ENCODE data around the gene CAMKMT.

Gene CAMKMT

DNA sequence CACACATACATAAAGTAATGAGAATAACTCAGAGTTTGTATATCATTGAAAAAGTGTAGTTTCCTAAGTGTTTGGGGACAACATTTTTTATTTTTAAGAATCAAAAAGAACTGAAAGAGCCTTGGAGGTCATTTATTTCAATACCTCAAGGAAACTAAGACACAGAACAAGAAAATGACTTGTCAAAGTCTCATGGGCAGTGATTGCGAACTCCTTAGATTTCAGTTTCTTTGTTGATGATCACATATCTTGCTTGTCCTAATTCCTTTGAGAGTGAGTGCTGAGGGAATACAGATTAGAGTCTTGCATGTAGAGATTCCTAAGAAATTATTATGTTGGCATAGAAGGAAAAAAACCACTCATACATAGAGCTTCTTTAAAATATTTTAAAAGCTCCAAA, 243.8 kb downstream of the CAMKMT start:
- DNase-seq, result no peak

DNA sequence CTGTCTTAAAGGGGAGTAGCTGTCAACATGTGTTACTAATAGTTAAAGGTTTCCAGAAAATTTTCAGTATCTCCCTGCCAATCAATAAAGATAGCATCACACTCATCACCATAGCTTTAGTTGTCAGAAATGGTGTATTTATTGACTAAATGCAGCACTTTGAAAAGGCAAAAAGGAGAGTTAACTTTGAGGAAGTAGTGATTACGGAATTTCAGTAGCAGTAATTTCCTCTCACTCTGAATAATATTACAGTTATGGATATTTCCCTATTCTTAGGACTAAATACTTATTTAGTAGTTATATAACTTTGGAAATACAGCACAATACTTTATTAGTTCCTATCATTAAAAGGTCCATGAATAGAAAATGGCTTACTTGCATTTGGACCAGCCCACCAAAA, 250.5 kb downstream of the CAMKMT start:
- no peak for DNase-seq

- DNase-seq, result no peak
Measured at GRCh38 chr2:44614940-44615339, 253.2 kb downstream of the CAMKMT start.

DNA sequence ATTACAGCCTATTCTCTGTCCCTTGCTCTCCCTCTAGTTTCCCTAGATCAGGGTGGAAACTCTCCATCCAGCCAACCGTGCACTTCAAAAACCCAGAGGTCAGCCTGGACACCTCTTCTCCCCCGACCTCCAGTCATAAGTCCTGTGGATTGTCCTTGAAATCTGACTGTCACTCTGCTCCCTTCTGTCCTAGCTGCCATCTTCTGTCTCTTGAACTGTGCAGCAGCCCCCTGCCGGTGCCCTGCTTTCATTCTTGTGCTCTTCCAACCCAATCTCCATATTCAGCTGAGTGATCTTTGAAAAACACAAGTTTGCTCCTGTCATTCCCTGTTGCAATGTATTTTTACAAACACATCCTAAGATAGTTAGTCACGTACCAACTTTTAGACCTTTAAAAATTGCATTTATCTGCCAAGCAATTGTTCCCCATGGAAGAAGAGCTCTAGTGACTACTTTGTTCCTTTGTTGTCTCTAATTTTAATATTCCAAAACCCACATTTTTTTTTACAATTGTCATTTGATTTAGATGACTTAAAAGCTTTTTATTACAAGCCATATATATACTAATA, 254.3 kb downstream of the CAMKMT start:
- no peak for DNase-seq

DNA sequence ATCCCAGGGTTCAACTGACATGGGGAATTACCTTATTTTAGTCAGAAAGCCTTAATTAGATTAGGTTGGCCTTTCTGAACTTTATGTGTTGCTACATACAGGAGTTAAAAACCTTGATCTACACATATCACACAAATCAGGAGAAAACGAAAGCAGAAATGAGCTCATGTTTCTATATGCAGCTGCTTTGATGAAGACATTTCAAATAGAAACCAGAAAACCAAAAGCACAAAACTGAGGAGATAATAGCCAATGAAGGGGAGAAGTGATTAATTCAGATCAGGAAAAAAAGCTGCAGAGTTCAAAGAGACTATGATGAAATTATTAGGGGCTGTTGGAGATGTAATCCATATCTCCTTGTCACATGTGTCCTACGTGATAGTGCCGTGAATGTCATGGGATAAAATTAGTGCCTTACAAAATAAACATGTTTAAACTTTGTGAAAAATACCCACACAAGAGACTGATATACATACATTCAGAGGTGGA, 255.0 kb downstream of the CAMKMT start:
- DNase-seq, result no peak

GRCh38 chr2:44618251-44619023, 256.7 kb downstream of the CAMKMT start:
- DNase-seq, result no peak

GRCh38 chr2:44620189-44620990, 258.6 kb downstream of the CAMKMT start:
- DNase-seq, result no peak

DNA sequence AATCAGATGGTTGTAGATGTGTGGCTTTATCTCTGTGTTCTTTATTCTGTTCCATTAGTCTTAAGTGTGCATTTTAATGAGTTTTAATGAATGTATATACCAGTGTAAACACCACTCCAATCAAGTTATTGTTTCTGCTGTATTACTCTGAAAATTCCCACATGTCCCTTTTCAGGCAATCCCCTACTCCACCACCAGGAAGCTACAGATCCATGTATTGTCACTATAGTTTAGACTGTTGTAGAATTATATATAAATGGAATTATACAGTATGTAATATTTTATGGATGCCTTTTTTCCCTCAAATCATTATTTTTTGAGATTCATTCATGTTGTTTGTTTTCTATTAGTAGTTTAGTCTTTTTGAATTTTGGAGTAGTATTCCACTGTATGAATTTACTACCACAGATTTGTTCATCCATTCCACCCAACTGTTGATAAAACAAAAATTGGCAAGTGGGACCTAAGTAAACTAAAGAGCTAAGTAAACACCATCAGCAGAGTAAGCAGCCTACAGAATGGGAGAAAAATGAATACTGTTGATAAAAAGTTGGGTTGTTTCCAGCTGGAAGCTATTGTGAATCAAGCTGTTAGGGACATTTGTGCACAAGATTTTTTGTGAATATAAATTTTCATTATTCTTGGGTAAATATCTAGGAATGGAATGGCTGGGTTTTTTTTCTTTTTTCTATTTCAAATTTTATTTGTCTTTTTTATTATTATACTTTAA, 262.0 kb downstream of the CAMKMT start:
- DNase-seq, result no peak

- no peak for DNase-seq
Measured at GRCh38 chr2:44628297-44628696, 266.6 kb downstream of the CAMKMT start.

DNA sequence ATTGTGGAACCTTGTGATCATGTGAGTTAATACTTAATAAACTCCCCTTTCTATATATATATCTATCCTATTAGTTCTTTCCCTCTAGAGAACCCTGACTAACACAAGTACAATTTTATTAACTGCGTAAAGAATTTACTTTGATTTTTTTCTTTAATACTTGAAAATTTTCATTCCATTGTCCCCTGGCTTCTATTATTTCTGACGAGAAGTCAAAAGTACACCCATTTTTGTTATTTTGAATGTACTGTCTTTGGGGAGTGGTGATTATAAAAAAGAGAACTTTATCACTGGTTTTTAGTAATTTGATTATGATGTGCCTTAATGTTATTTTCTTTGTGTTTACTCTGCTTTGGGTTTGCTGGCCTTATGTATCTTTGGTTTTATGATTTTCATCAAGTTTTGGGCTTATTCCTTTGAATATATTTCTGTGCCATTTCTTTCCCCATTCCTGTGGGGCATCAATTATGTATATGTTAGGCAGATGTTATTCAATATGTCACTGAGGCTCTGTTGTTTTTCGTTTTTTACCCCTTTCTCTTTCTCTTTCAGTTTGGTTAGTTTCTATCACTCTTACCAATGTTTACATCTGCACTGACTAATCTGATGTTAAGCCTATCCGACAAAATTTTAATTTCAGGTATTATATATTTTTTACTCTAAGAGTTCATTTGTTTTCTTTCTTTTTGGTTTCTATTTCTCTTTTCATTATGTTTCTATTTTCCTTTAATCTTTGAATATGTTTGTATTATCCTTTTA, 271.4 kb downstream of the CAMKMT start:
- no peak for DNase-seq

GRCh38 chr2:44635725-44636124, 274.0 kb downstream of the CAMKMT start:
- DNase-seq, result no peak

DNA sequence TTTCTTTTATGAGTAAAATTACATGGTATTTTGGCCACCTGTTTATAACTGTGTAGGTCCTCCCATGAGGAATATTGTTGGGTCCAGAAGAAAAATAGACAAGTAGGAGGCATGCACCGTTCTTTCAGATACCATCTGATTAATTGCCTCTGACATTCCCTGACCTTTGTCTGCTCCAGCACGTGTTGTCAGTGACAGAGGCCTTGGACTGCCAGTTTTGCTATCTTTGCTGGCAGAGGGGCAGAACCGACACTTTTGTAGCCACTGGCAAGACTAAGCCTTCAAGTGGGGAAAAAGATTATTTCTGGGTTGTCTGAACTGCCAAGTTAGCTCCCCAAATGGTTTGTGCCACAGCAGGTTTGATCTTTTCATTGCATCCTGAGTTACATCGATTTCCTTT, 276.9 kb downstream of the CAMKMT start:
- peak; percentile 71 for DNase-seq

- no peak for DNase-seq
Measured at GRCh38 chr2:44639399-44639798, 277.7 kb downstream of the CAMKMT start.

DNA sequence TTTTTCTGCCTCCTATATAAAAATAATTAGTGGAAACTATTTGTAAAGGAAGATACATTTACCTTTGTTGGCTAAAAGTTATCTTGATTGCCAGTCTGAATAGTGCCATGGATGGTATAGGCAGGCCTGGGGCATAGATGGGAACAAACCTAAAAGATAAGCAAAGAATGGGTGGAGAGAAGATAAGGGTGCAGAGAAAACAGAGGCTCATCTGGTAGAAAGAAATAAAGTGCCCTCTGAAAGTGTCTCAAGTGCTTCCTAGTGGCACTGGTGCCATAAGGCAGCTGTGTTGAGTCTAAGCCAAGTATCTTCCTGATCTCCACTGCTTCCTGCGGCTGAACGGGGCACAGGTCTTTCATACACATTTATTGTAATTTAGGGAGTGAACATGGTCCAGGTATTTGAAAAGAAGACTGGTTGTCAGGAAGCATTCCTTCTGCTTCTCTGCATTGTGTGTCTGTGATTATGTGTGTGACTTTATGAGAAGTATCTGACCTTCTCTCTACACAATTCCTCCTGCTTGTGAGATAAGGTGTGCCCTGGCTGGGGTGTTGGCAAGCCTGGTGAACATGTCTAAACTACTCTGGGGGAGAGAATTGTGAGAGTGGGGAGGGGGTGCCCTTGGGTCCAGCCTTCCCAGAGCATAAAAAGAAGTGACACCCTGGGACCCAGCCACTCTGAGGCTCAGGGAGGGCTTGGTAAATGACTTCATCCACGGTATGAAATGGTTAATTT, 280.5 kb downstream of the CAMKMT start:
- peak; percentile 19 for DNase-seq

DNA sequence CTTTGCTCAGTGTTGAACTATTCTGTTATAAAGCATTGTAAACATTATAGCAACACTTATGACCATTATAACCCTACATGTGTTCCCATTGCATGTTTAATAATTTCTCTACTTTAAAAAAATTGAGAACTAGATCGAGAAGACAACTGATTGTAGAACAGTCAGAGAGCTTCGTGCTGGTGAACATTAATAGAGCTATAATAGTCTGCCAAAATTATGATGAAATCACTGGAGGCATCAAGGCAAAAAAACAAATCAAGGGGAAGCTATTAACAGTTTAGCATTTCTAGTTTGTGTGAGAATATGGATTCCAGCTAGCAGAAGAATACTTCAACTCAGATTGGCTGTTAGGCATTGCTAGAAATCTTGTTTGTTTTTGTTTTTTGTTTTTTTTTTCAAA, 284.2 kb downstream of the CAMKMT start:
- no peak for DNase-seq

DNA sequence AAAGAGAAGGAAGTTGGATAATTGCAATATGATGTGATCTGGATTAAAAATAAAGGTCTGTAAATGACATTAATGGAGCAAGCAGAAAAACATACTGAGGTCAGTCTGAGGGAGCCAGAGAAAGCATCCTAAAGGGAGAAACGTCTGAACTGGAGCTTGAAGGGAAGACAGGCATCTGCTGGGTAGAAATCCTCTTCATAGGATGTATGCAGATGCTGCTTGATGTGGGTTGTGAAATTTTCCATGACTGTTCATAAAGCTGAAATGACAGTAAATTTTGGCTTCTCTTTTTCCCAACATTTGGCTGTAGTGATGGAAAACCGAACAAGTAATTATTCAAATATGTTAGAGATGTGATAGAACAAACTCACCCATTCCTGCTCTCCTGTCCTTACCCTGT, 287.6 kb downstream of the CAMKMT start:
- no peak for DNase-seq

DNA sequence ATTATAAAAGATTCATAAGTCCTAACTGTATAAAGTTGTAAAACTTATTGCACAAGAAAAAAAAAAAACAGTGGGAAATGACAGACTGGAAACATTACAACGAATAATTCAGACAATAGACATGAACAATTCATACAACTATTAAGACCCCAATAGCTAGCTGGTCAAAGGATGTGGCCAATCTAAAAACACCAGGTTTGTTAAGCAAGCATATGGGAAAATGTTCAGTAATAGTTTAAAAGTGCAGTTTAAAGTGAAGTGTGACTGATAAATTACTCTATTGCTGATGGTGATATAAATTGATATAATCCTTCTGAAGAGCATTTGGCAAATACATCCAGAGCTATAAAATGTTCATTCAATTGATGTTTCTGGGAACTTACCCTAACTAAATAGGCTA, 289.0 kb downstream of the CAMKMT start:
- no peak for DNase-seq

GRCh38 chr2:44651974-44652373, 290.2 kb downstream of the CAMKMT start:
- DNase-seq, result no peak

GRCh38 chr2:44652701-44653100, 291.0 kb downstream of the CAMKMT start:
- DNase-seq, result no peak

DNA sequence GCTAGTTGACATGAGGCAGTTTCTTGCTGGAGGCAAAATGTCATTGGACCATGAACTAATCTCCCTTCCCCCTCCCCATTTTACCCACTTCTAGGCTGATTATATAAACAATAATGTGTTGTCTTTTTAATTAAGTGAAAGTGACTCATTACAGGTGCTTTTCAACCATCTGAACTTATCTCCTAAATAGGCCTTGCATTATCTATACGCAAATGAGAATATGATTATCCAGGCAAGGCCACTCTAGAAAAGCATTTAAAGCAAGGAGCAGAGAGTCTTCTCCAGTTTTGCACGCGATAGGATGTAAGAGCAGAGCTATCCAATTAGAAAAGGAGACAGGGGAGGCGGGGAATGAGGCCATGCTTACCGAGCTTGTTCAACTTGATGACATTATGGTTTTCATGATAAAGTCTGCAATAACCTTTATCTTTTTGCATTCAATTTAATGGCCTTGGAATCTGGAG, 293.7 kb downstream of the CAMKMT start:
- no peak for DNase-seq

DNA sequence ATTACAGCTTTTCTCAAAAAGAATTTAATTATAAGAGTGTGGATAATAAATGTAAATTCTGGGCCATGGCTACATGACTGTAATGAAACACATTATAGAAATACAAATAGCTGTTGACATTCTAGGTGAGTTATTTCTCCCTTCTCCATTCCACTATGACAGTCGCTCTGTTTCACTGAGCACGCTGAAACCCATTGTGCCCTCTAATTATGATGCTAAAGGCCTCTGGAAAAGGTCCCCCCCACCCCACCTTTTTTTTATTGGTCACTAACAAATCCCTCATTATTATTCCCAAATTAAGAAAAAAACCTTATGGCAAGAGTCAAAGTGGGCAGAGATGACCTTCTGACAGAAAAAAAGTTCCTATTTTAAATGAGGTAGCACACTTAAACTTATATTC, 294.7 kb downstream of the CAMKMT start:
- no peak for DNase-seq
